ENCODE data around the gene ATAD3C.

ATAD3C gene

GRCh38 chr1:1431845-1432273, 17.6 kb upstream of the ATAD3C start:
- no peak for DNase-seq (ENCODE audit: low read depth, low spot score)

GRCh38 chr1:1432274-1432950, 17.1 kb upstream of the ATAD3C start:
- DNase-seq (ENCODE audit: low read depth, low spot score), result no peak

- DNase-seq (ENCODE audit: low read depth, low spot score), result no peak
These were observed 16.3 kb upstream of the ATAD3C start for GRCh38 chr1:1432951-1433803.

- no peak for DNase-seq (ENCODE audit: low read depth, low spot score)
These were observed 15.7 kb upstream of the ATAD3C start for GRCh38 chr1:1433804-1434130.

GRCh38 chr1:1434131-1434823, 15.2 kb upstream of the ATAD3C start:
- DNase-seq (ENCODE audit: low read depth, low spot score), result no peak

- no peak for DNase-seq (ENCODE audit: low read depth, low spot score)
These were observed 14.7 kb upstream of the ATAD3C start for GRCh38 chr1:1434824-1435105.

GRCh38 chr1:1435106-1435903, 14.2 kb upstream of the ATAD3C start, which contains the start of gene VWA1:
Gene VWA1, plus strand, starts transcription at chr1:1435690. Its CDS starts 59 bp downstream, at chr1:1435749.
- peak; percentile 26 for DNase-seq (ENCODE audit: low read depth, low spot score)

- no peak for DNase-seq (ENCODE audit: low read depth, low spot score)
These were observed 13.4 kb upstream of the ATAD3C start for GRCh38 chr1:1435911-1436629.

- DNase-seq (ENCODE audit: low read depth, low spot score), result no peak
These were observed 12.9 kb upstream of the ATAD3C start for GRCh38 chr1:1436630-1437032.

- DNase-seq (ENCODE audit: low read depth, low spot score), result no peak
These were observed 12.2 kb upstream of the ATAD3C start for GRCh38 chr1:1437033-1437903.

- no peak for DNase-seq (ENCODE audit: low read depth, low spot score)
These were observed 11.5 kb upstream of the ATAD3C start for GRCh38 chr1:1437904-1438376.

- DNase-seq (ENCODE audit: low read depth, low spot score), result no peak
These were observed 10.7 kb upstream of the ATAD3C start for GRCh38 chr1:1438531-1439381.

GRCh38 chr1:1439546-1440261, 9.8 kb upstream of the ATAD3C start:
- DNase-seq (ENCODE audit: low read depth, low spot score), result no peak

- no peak for DNase-seq (ENCODE audit: low read depth, low spot score)
These were observed 9.1 kb upstream of the ATAD3C start for GRCh38 chr1:1440262-1441001.

- DNase-seq (ENCODE audit: low read depth, low spot score), result peak; percentile 26
These were observed 8.2 kb upstream of the ATAD3C start for GRCh38 chr1:1441002-1441888.

GRCh38 chr1:1442069-1442770, 7.3 kb upstream of the ATAD3C start:
- DNase-seq (ENCODE audit: low read depth, low spot score), result no peak
